ENCODE data around the gene GTF2F1. TPM values are rescaled to one million over a fixed set of nuclear protein-coding genes. Genes with fewer than 3 reads are reported as not detected.

The GTF2F1 gene
- total RNA-seq, 4 donors from 2014 or later, result 42.2 to 166 (median 56.1) TPM

DNA sequence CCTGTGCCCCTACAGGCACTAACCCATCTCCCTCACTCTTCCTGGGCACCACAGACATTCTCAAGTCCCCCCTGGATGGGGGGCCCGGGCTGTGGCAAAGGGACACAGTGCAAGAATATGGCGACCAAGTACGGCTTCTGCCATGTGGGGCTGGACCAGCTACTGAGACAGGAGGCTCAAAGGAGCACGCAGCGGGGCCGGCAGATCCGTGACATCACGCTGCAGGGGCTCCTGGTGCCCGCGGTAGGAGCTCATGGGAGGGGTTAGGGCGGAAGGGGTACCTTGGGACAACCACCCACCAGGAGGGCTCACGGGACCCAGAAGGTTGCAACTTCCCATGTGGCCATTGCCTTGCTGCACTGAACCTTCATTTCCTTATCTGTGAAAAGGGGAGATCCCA is 3.3 kb upstream of the GTF2F1 start:
- H3K4me3 ChIP-seq, result no peak overlapping the region
- no peaks in the 10 kb centered on the region for H3K27me3 ChIP-seq
- no peaks in the 10 kb centered on the region for H3K36me3 ChIP-seq
- H3K27ac ChIP-seq, result no peak overlapping the region
- DNase-seq, result no peak
- in situ Hi-C loops (cut with MboI; ENCODE audit: low pct_ligation_motif_present in 1 of 4, low pct_unique_long_range_greater_than_20kb in 1 of 4, low sequenced_read_pairs in 3 of 4) (no loop called here), intact Hi-C loops (cut with DNase I; ENCODE audit: low total_unique reads) (no loop called here)
- H3K9me3 ChIP-seq, result no peaks in the 10 kb centered on the region
- 97% methylated on average over 12 of the region's 12 CpGs; no CpG with 5 or more reads in 1 of the 2 donors for WGBS, 2 donors (ENCODE audit: low coverage in 1 of 2)
- TF ChIP-seq, protein P1, sequence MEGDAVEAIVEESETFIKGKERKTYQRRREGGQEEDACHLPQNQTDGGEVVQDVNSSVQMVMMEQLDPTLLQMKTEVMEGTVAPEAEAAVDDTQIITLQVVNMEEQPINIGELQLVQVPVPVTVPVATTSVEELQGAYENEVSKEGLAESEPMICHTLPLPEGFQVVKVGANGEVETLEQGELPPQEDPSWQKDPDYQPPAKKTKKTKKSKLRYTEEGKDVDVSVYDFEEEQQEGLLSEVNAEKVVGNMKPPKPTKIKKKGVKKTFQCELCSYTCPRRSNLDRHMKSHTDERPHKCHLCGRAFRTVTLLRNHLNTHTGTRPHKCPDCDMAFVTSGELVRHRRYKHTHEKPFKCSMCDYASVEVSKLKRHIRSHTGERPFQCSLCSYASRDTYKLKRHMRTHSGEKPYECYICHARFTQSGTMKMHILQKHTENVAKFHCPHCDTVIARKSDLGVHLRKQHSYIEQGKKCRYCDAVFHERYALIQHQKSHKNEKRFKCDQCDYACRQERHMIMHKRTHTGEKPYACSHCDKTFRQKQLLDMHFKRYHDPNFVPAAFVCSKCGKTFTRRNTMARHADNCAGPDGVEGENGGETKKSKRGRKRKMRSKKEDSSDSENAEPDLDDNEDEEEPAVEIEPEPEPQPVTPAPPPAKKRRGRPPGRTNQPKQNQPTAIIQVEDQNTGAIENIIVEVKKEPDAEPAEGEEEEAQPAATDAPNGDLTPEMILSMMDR (IDR thresholded peaks at IDR 0.05), result no peak
- TF ChIP-seq POLR2AphosphoS5 (IDR thresholded peaks at IDR 0.05) (no peak), EP300 (IDR thresholded peaks at IDR 0.05; ENCODE audit: low read depth) (no peak), POLR2A (IDR thresholded peaks at IDR 0.05) (no peak)
- H3K4me1 ChIP-seq, result peaks cover 5 to 18% (median 8%) of the 10 kb centered on the region in 4 donors

DNA sequence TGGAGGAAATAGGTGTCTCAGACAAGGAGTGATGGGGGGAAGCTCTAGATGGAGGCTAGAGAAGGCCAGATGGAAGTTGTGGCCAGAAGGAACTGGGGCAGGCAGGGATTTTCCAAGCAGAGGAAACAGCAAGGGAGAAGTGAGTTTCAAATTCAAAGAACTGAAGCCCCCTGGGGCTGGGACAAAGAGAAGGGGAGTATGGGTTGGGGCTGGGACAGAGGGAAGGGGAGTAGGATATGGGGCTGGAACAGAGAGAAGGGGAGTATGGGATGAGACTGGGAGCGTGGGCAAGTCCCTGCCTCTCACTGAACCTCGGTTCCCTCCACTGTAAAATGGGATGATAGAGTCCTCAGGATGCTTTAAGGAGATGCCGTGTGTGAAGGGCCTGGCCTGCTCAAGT is 1.9 kb upstream of the GTF2F1 start:
- no peaks in the 10 kb centered on the region for H3K27me3 ChIP-seq
- H3K9me3 ChIP-seq, result no peaks in the 10 kb centered on the region
- intact Hi-C loops (cut with DNase I; ENCODE audit: low total_unique reads) (no loop called here), in situ Hi-C loops (cut with MboI; ENCODE audit: low pct_ligation_motif_present in 1 of 4, low pct_unique_long_range_greater_than_20kb in 1 of 4, low sequenced_read_pairs in 3 of 4) (no loop called here)
- 92 to 94% methylated on average over 3 of the region's 3 CpGs for WGBS, 2 donors (ENCODE audit: low coverage in 1 of 2)
- H3K36me3 ChIP-seq, result peaks cover 0 to 7% (median 0%) of the 10 kb centered on the region in 4 donors
- H3K4me3 ChIP-seq, result no peak overlapping the region
- TF ChIP-seq, protein P1 (IDR thresholded peaks at IDR 0.05), result no peak
- TF ChIP-seq POLR2AphosphoS5 (IDR thresholded peaks at IDR 0.05), result no peak
- no peak for TF ChIP-seq POLR2A (IDR thresholded peaks at IDR 0.05)
- no peak for TF ChIP-seq EP300 (IDR thresholded peaks at IDR 0.05; ENCODE audit: low read depth)
- no peak overlapping the region for H3K27ac ChIP-seq
- DNase-seq, result no peak
- H3K4me1 ChIP-seq, result peaks cover 5 to 18% (median 8%) of the 10 kb centered on the region in 4 donors

DNA sequence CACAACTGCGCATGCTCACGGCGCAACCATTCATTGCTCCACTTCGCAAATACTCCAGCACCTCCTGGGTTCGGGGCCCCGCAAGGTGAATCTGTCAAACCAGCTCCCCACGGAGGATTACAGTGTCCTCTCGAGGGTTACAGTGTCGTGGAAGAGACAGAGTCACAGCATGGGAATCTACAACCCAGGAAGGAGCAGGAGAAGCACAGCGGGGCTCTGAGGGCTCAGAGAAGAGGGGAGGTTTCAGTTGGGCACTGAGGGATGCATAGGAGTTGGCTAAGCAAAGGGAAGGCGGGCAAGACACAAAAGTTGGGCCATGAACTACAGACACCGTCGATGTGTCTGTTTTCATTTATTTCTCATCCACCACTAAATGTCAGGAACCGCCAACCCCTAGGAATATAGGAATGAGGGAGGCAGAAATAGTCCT is 1.0 kb upstream of the GTF2F1 start:
- H3K4me3 ChIP-seq, result peak overlapping the region; percentile 62 to 93 (median 82)
- in situ Hi-C loops (cut with MboI; ENCODE audit: low pct_ligation_motif_present in 1 of 4, low pct_unique_long_range_greater_than_20kb in 1 of 4, low sequenced_read_pairs in 3 of 4), result no loop called here
- peak; percentile 76 for DNase-seq
- peaks cover 0 to 16% (median 3%) of the 10 kb centered on the region in 4 donors for H3K36me3 ChIP-seq
- H3K27ac ChIP-seq, result peak overlapping the region; percentile 89 to 98 (median 94)
- intact Hi-C loops (cut with DNase I; ENCODE audit: low total_unique reads), result loop anchor here (1.0 kb wide), 1 partner anchor 29 kb away; no protein-coding TSS in a partner anchor
- H3K9me3 ChIP-seq, result no peaks in the 10 kb centered on the region
- H3K27me3 ChIP-seq, result no peaks in the 10 kb centered on the region
- TF ChIP-seq POLR2A (IDR thresholded peaks at IDR 0.05) (no peak), POLR2AphosphoS5 (IDR thresholded peaks at IDR 0.05) (no peak), EP300 (IDR thresholded peaks at IDR 0.05; ENCODE audit: low read depth) (no peak)
- TF ChIP-seq, protein P1 (IDR thresholded peaks at IDR 0.05), result no peak
- H3K4me1 ChIP-seq, result peaks cover 5 to 18% (median 8%) of the 10 kb centered on the region in 4 donors
- 0 to 28% methylated on average over 2 to 14 of the region's 14 CpGs for WGBS, 2 donors (ENCODE audit: low coverage in 1 of 2)

DNA sequence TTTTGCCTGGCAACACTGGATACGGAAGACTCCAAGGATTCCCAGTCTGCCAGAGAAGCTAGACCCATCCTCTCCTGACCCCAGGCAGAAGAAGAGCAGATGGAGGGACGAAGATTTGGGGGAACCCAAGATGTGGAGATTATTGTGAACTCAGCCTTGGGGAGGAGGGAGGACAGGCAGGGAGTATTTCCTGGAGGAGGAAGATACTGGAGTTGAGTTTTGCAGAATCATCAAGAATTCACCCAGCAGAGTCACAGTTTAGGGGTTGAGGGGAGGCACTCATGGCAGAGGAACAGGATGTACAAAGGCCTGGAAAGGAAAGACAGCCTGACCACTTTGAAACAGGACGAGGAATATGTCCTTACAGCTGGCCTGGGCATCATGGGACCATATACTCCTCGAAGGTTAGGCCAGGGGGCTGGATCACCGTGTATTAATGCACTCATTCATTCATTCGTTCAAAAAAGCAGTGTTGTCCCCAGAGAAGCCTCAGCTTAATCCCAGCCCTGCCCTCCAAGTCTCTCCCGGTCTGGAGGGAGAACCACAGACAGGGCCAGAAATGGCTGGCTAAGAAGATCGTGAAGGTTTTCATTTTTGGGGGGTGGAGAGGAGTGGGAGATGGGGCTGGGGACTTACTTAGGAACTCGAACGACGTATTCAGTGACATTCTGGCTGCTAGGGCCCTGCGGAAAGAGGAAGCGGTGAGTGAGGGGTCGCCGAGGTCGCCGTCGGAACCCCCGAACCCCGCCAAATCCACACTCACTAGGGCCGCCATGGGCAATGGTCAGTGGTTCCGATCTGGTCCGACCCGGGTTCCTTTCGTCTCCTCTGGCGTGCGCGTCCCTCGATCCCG is 517 bp downstream of the GTF2F1 start:
- WGBS, 2 donors (ENCODE audit: low coverage in 1 of 2), result 6 to 89% methylated on average over 2 to 30 of the region's 30 CpGs
- in situ Hi-C loops (cut with MboI; ENCODE audit: low pct_ligation_motif_present in 1 of 4, low pct_unique_long_range_greater_than_20kb in 1 of 4, low sequenced_read_pairs in 3 of 4), result no loop called here
- DNase-seq, result no peak
- H3K27me3 ChIP-seq, result no peaks in the 10 kb centered on the region
- H3K9me3 ChIP-seq, result no peaks in the 10 kb centered on the region
- H3K36me3 ChIP-seq, result peaks cover 0 to 31% (median 8%) of the 10 kb centered on the region in 4 donors
- no peak for TF ChIP-seq EP300 (IDR thresholded peaks at IDR 0.05; ENCODE audit: low read depth)
- TF ChIP-seq POLR2AphosphoS5 (IDR thresholded peaks at IDR 0.05), result no peak
- intact Hi-C loops (cut with DNase I; ENCODE audit: low total_unique reads), result loop anchor here (1.0 kb wide), 1 partner anchor 31 kb away; no protein-coding TSS in a partner anchor
- H3K4me1 ChIP-seq, result peaks cover 5 to 18% (median 8%) of the 10 kb centered on the region in 4 donors
- H3K4me3 ChIP-seq, result peak overlapping the region; percentile 62 to 93 (median 82)
- H3K27ac ChIP-seq, result peak overlapping the region; percentile 89 to 98 (median 94)

All from transverse colon (tissue), 4 donors.